HepG2 (cell line): ENCODE results near the gene TOM1L2. TPM values are rescaled to one million over a fixed set of nuclear protein-coding genes. Genes with fewer than 3 reads are reported as not detected.

Source experiments
- ATAC-seq: fragments of 200-7000 bp; cut with Tn5 transposase; 3 replicates; pipeline ENCODE4 v1.9.1; 2020; ENCODE audit warnings: mild to moderate bottlenecking, moderate library complexity
- BruUV-seq: library from RNA; stranded (reverse); fragments of 400-500 nt; replicated peaks from 2 replicates; lab custom pipeline; 2021; lab: Mats Ljungman, UMichigan
- CTCF ChIA-PET: fragments of 300-600 bp; formaldehyde crosslinking; extraction: SDS; loops from one replicate; lab custom pipeline; 2021; ENCODE audit warnings: low total read pairs, inconsistent platforms, low intra/inter-chr PET ratio; lab: Yijun Ruan, JAX
- POLR2A ChIA-PET: fragments of 350-600 bp; sonication (Branson Sonifier 250); formaldehyde crosslinking; loops from one replicate; lab custom pipeline; 2020; ENCODE audit warnings: antibody characterized with exemption, inconsistent platforms; lab: Yijun Ruan, JAX
- DNase-seq: peaks from one replicate; pipeline ENCODE4 v3.0.0-alpha.2; 2015; ENCODE audit warnings: low spot score
- FAIRE-seq: peaks from 3 replicates; lab custom pipeline; 2011; peaks lifted over from hg19 to GRCh38; lab: Jason Lieb, UNC
- H2AFZ ChIP-seq: one replicate; pipeline ENCODE4 v1.6.1; 2011; ENCODE audit warnings: low read length, inconsistent platforms
- H3K27ac ChIP-seq: fragments of 300-600 bp; 3 replicates; pipeline ENCODE4 v1.8.0; 2011; ENCODE audit warnings: mixed run types, mild to moderate bottlenecking, mixed read lengths, low read length, inconsistent platforms; ENCODE audit not compliant: insufficient read depth; ENCODE audit errors: extremely low read length
- H3K27me3 ChIP-seq, 2 experiments: fragments of 200-600 bp in 1 of 2; 2 replicates in 1 of 2; 3 replicates in 1 of 2; pipeline versions ENCODE4 v1.6.0 to v1.8.0; 2011; ENCODE audit warnings: low read length in 2 of 2, mild to moderate bottlenecking in 2 of 2, moderate library complexity in 2 of 2, inconsistent platforms in 1 of 2; ENCODE audit not compliant: insufficient read depth in 2 of 2, control insufficient read depth in 1 of 2
- H3K36me3 ChIP-seq, 2 experiments: fragments of 200-600 bp in 1 of 2; replicated peaks in 1 of 2; 2 replicates in 1 of 2; 3 replicates in 1 of 2; pipeline versions ENCODE4 v1.5.1 to v1.8.0; 2011; ENCODE audit warnings: low read length in 2 of 2, inconsistent platforms in 1 of 2; ENCODE audit not compliant: insufficient read depth in 2 of 2, control insufficient read depth in 1 of 2
- H3K4me1 ChIP-seq: 2 replicates; pipeline ENCODE4 v1.5.1; 2012; ENCODE audit warnings: low read length, inconsistent platforms; ENCODE audit not compliant: insufficient read depth
- H3K4me2 ChIP-seq: 2 replicates; pipeline ENCODE4 v1.6.0; 2011; ENCODE audit warnings: low read depth, low read length, inconsistent platforms
- H3K4me3 ChIP-seq, 3 experiments: fragments of 200-600 bp in 1 of 3; sonication (generic), shearing (Covaris generic) in 1 of 3; replicated peaks in 1 of 3; 2 replicates each; pipeline ENCODE4 v1.5.1; 2011 to 2016; ENCODE audit warnings: low read length in 3 of 3, inconsistent platforms in 2 of 3, low read depth in 2 of 3, mild to moderate bottlenecking in 2 of 3, control low read depth in 1 of 3, mixed read lengths in 1 of 3; ENCODE audit not compliant: insufficient read depth in 1 of 3
- H3K79me2 ChIP-seq: one replicate; pipeline ENCODE4 v1.6.1; 2011; ENCODE audit warnings: low read length, inconsistent platforms; ENCODE audit not compliant: insufficient read depth
- H3K9ac ChIP-seq: 2 replicates; pipeline ENCODE4 v1.6.0; 2011; ENCODE audit warnings: mild to moderate bottlenecking, low read depth, low read length, inconsistent platforms; ENCODE audit not compliant: insufficient read depth
- H3K9me3 ChIP-seq: 2 replicates; pipeline ENCODE4 v1.5.1; 2012; ENCODE audit warnings: mild to moderate bottlenecking, low read length
- H4K20me1 ChIP-seq: 2 replicates; pipeline ENCODE4 v1.6.0; 2011; ENCODE audit warnings: inconsistent platforms, mild to moderate bottlenecking, low read length, moderate library complexity; ENCODE audit not compliant: insufficient read depth
- CBX1 ChIP-seq: IDR thresholded peaks from one replicate; pipeline ENCODE4 v1.6.1; 2016; ENCODE audit warnings: antibody characterized with exemption, low read depth
- HOXA7 ChIP-seq: sonication (generic); formaldehyde crosslinking; IDR thresholded peaks from 2 replicates; pipeline ENCODE4 v1.8.1; 2022; ENCODE audit warnings: mild to moderate bottlenecking, missing genetic modification reagents, moderate library complexity
- JARID2 ChIP-seq: sonication (generic); formaldehyde crosslinking; IDR thresholded peaks from 2 replicates; pipeline ENCODE4 v1.8.1; 2023; ENCODE audit warnings: missing genetic modification reagents, inconsistent platforms; ENCODE audit not compliant: insufficient replicate concordance
- KDM4B ChIP-seq: sonication (generic); formaldehyde crosslinking; IDR thresholded peaks from 2 replicates; pipeline ENCODE4 v1.4.0; 2020; ENCODE audit warnings: missing genetic modification reagents
- KMT2A ChIP-seq: sonication (generic); formaldehyde crosslinking; IDR thresholded peaks from 2 replicates; pipeline ENCODE4 v1.4.0; 2020; ENCODE audit warnings: missing genetic modification reagents
- PAWR ChIP-seq: sonication (generic); formaldehyde crosslinking; IDR thresholded peaks from 2 replicates; pipeline ENCODE4 v1.4.0; 2020; ENCODE audit warnings: missing genetic modification reagents, mild to moderate bottlenecking, borderline replicate concordance
- RELA ChIP-seq: sonication (generic); formaldehyde crosslinking; IDR thresholded peaks from 2 replicates; pipeline ENCODE4 v1.4.0; 2020; ENCODE audit warnings: missing genetic modification reagents
- SPEN ChIP-seq: sonication (generic); formaldehyde crosslinking; IDR thresholded peaks from 2 replicates; pipeline ENCODE4 v1.5.1; 2020; ENCODE audit warnings: low read depth, mild to moderate bottlenecking, missing genetic modification reagents
- TAF1 ChIP-seq: sonication (generic); formaldehyde crosslinking; IDR thresholded peaks from 2 replicates; pipeline ENCODE4 v1.4.0; 2020; ENCODE audit warnings: missing genetic modification reagents
- TOE1 ChIP-seq: sonication (generic); formaldehyde crosslinking; IDR thresholded peaks from 2 replicates; pipeline ENCODE4 v1.4.0; 2020; ENCODE audit warnings: mild to moderate bottlenecking, missing genetic modification reagents
- ZBTB46 ChIP-seq: sonication (generic); formaldehyde crosslinking; IDR thresholded peaks from 2 replicates; pipeline ENCODE4 v1.4.0; 2020; ENCODE audit warnings: mild to moderate bottlenecking, missing genetic modification reagents, borderline replicate concordance
- ZNF12 ChIP-seq: sonication (generic); formaldehyde crosslinking; IDR thresholded peaks from 2 replicates; pipeline ENCODE4 v1.5.0; 2020; ENCODE audit warnings: missing genetic modification reagents
- ZNF205 ChIP-seq: IDR thresholded peaks from 2 replicates; pipeline ENCODE4 v1.6.1; 2018; ENCODE audit warnings: missing biosample characterization, missing genetic modification reagents
- ZNF691 ChIP-seq: sonication (generic); formaldehyde crosslinking; IDR thresholded peaks from 2 replicates; pipeline ENCODE4 v1.4.0; 2020; ENCODE audit warnings: missing genetic modification reagents, low read depth, mild to moderate bottlenecking, borderline replicate concordance
- ZNF784 ChIP-seq: sonication (generic); formaldehyde crosslinking; IDR thresholded peaks from 2 replicates; pipeline ENCODE4 v1.5.1; 2020; ENCODE audit warnings: missing genetic modification reagents, mild to moderate bottlenecking, borderline replicate concordance
- ZNF800 ChIP-seq: sonication (generic); formaldehyde crosslinking; IDR thresholded peaks from 2 replicates; pipeline ENCODE4 v1.4.0; 2020; ENCODE audit warnings: missing genetic modification reagents
- WGBS: methylation state at CpG from one replicate; pipeline ENCODE4 v1.1.6; 2017; ENCODE audit warnings: low lambda C conversion rate; 5-methylcytosine and 5-hydroxymethylcytosine counted together
- in situ Hi-C: cut with HindIII; loops from 2 replicates; pipeline ENCODE4 v1.10.0; 2017; ENCODE audit warnings: low pct_unique_long_range_greater_than_20kb; ENCODE audit not compliant: extremely low pct_ligation_motif_present
- intact Hi-C: fragments of 100-400 bp; cut with micrococcal nuclease; formaldehyde crosslinking; loops from one replicate; pipeline ENCODE4 v1.10.0; 2022; ENCODE audit not compliant: unreplicated experiment
- polyA plus RNA-seq, 8 experiments: library from polyadenylated mRNA; depleted of rRNA in 3 of 8; stranded (reverse) in 7 of 8; unstranded in 1 of 8; fragments of >200 nt; fragmentation: Illumina TruSeq in 4 of 8; extraction: Trizol in 4 of 8; gene quantifications; 2 replicates each; pipeline versions ENCODE4 v1.2.1 to v1.2.3, GENCODE V29; 2011 to 2016; ENCODE audit warnings: low read depth in 4 of 8, missing spikeins in 1 of 8, mixed read lengths in 1 of 8; ENCODE audit not compliant: insufficient read depth in 1 of 8
- total RNA-seq, 5 experiments: library from RNA; depleted of rRNA; stranded (reverse); fragments of >200 nt; fragmentation: Illumina TruSeq; extraction: Trizol; gene quantifications; 2 replicates each; pipeline ENCODE4 v1.2.3, GENCODE V29; 2016; ENCODE audit warnings: low read depth in 1 of 5

The TOM1L2 gene
- total and polyA plus RNA-seq, 2 of the 13 experiments (the other 11 are each of a cell fraction or from before 2014, with no cell fraction given), result 4.7 to 7.4 TPM

GRCh38 chr17:17944242-17944641, 28.0 kb downstream of the TOM1L2 start:
- in situ Hi-C loops (no loop called here), intact Hi-C loops (no loop called here)
- no peak for TF ChIP-seq JARID2 (CRISPR knock-in tag)
- TF ChIP-seq ZNF12 (CRISPR knock-in tag), result no peak
- TF ChIP-seq CBX1, result no peak
- no peak for TF ChIP-seq ZNF800
- TF ChIP-seq KMT2A, result no peak
- TF ChIP-seq TOE1 (CRISPR knock-in tag), result no peak
- no peak for TF ChIP-seq ZNF691 (CRISPR knock-in tag)
- no peak for TF ChIP-seq ZNF205 (CRISPR knock-in tag)
- no peak for TF ChIP-seq SPEN (CRISPR knock-in tag)
- TF ChIP-seq KDM4B (CRISPR knock-in tag), result no peak
- no peak for TF ChIP-seq RELA (CRISPR knock-in tag)
- TF ChIP-seq TAF1, result no peak
- no peak for TF ChIP-seq ZNF784 (CRISPR knock-in tag)
- TF ChIP-seq PAWR (CRISPR knock-in tag), result no peak
- no peak for TF ChIP-seq HOXA7
- no peak for TF ChIP-seq ZBTB46 (CRISPR knock-in tag)
- CTCF ChIA-PET, result no interaction called here
- no peaks in the 10 kb centered on the region for H3K36me3 ChIP-seq
- POLR2A ChIA-PET, result interaction anchor here (0.7 to 1.9 kb wide), 3 partner anchors 13 to 28 kb away, joined by 3 to 7 read pairs (median 4); partner anchors contain the start of genes DRC3 and TOM1L2
- no peak overlapping the region for H2AFZ ChIP-seq
- no peak for DNase-seq
- H3K27ac ChIP-seq, result no peak overlapping the region
- H3K9ac ChIP-seq, result no peak overlapping the region
- peaks cover 43% of the 10 kb centered on the region for H3K4me1 ChIP-seq
- no peaks in the 10 kb centered on the region for H4K20me1 ChIP-seq
- H3K27me3 ChIP-seq, result no peaks in the 10 kb centered on the region
- no peak for ATAC-seq
- peak overlapping the region; percentile 52; the same call in 1 of the 2 replicates for H3K4me2 ChIP-seq
- H3K9me3 ChIP-seq, result no peaks in the 10 kb centered on the region
- FAIRE-seq, result no peak
- no peaks in the 10 kb centered on the region for H3K79me2 ChIP-seq
- BruUV-seq, result no TSS peak
- H3K4me3 ChIP-seq, result no peak overlapping the region
- WGBS, result 92% methylated on average over 7 of the region's 7 CpGs
